Measurements from ENCODE around the gene SPTBN4.

SPTBN4 gene

DNA sequence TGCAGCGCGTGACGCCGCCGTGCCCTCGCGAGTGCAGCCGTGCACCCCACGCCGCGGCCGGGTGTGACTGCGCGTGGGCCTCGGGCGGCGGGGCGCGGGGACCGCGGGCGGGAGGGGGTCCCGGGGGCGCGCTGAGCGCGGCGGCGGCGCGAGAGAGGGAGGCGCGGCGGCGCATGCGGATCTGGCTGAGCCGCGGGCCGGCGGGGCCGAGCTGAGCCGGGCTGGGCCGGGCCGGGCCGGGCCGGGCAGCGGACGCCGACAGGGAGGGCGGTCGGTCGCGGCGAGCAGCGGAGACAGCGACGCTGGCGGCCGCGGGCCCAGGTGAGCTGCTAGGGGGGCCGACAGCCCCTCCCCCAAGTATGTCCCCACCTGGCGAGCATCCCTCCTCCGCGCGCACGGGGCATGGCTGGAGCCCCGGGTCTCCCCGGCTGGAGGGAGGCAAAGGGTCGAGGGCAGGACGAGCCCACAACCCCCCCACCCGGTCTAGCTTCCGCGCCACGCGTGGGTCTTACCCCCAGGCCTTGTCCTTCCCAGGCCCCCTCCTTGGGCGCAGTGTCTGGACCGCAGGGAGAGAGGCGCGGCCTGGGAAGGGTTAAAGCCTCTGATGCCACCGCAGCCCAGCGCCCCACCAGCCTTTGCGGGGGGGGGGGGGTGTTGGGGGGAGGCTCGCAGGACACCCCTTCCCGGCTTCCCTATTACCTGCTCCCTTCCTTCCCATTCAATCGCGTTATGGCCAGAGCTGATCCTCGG is at the start of gene SPTBN4:
Gene SPTBN4, plus strand, starts transcription at position 17 of the 750 bp plus-strand sequence. CDS start 5,621 bp downstream, outside the sequence.
- H3K27ac ChIP-seq, result peak within 1 kb of the TSS; percentile 77
- no peak for TF ChIP-seq CTCF (IDR thresholded peaks at IDR 0.05)
- TF ChIP-seq ZFX (IDR thresholded peaks at IDR 0.05; ENCODE audit: borderline replicate concordance), result no peak

GRCh38 chr19:40417643-40417981 is 49.2 kb upstream of the SPTBN4 start:
- H3K27ac ChIP-seq, result no peak overlapping the region
- TF ChIP-seq ZFX (IDR thresholded peaks at IDR 0.05; ENCODE audit: borderline replicate concordance) (no peak), CTCF (IDR thresholded peaks at IDR 0.05) (no peak)

DNA sequence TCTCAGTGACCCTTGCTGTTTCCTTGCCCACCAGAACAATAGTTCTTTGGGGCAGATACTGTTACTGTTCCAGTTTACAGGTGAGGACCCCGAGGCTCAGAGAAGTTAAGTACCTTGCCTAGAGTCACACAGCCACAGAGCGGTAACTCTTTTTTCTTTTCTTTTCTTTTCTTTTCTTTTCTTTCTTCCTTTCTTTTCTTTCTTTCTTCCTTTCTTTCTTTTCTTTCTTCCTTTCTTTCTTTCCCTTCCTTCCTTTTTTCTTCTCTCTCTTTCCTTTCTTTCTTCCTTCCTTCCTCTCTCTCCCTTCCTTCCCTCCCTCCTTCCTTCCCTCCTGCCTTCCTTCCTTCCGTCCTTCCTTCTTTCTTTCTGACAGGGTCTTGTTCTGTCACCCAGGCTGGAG is 48.8 kb upstream of the SPTBN4 start:
- TF ChIP-seq CTCF (IDR thresholded peaks at IDR 0.05) (no peak), ZFX (IDR thresholded peaks at IDR 0.05; ENCODE audit: borderline replicate concordance) (no peak)
- H3K27ac ChIP-seq, result no peak overlapping the region

- TF ChIP-seq ZFX (IDR thresholded peaks at IDR 0.05; ENCODE audit: borderline replicate concordance) (no peak), CTCF (IDR thresholded peaks at IDR 0.05) (no peak)
- no peak overlapping the region for H3K27ac ChIP-seq
Observed at GRCh38 chr19:40419066-40419612, 47.7 kb upstream of the SPTBN4 start.

DNA sequence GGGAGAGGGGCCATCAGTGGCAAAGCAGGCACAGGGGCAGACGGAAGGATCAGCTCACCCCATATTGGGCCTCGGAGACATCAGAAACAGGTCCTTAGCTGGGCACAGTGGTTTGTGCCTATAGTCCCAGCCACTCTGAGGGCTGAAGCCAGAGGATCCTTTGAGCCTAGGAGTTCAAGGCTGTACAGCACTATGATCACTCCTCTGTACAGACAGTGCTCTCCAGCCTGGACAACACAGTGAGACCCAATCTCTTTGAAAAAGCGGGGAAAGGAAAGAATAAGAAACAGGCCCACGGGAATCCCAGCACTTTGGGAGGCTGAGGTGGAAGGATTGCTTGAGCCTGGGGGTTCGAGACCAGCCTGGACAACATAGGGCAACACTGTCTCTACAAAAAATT is 47.0 kb upstream of the SPTBN4 start:
- no peak overlapping the region for H3K27ac ChIP-seq
- TF ChIP-seq CTCF (IDR thresholded peaks at IDR 0.05) (no peak), ZFX (IDR thresholded peaks at IDR 0.05; ENCODE audit: borderline replicate concordance) (no peak)

GRCh38 chr19:40420451-40420765 is 46.4 kb upstream of the SPTBN4 start:
- peak overlapping the region; percentile 87 for H3K27ac ChIP-seq
- no peak for TF ChIP-seq ZFX (IDR thresholded peaks at IDR 0.05; ENCODE audit: borderline replicate concordance)
- TF ChIP-seq CTCF (IDR thresholded peaks at IDR 0.05), result no peak
